GM18502 (cell line): ENCODE data around the gene ZDHHC3.

Experiments
- ATAC-seq: cut with Tn5 transposase; IDR thresholded peaks from one replicate; pipeline ENCODE4 v1.9.1; 2021; ENCODE audit warnings: mild to moderate bottlenecking; ENCODE audit not compliant: unreplicated experiment, poor library complexity

The ZDHHC3 gene

GRCh38 chr3:44902628-44903027, 73.3 kb downstream of the ZDHHC3 start:
- ATAC-seq, result no peak

GRCh38 chr3:44899683-44900367, 76.1 kb downstream of the ZDHHC3 start:
- no peak for ATAC-seq

- no peak for ATAC-seq
These were observed 79.5 kb downstream of the ZDHHC3 start for GRCh38 chr3:44896440-44896839.

GRCh38 chr3:44894485-44894884, 81.5 kb downstream of the ZDHHC3 start:
- ATAC-seq, result no peak

GRCh38 chr3:44893097-44893496, 82.9 kb downstream of the ZDHHC3 start:
- no peak for ATAC-seq

GRCh38 chr3:44892689-44893088, 83.3 kb downstream of the ZDHHC3 start:
- ATAC-seq, result no peak

GRCh38 chr3:44890852-44891251, 85.1 kb downstream of the ZDHHC3 start:
- no peak for ATAC-seq

- ATAC-seq, result no peak
These were observed 85.7 kb downstream of the ZDHHC3 start for GRCh38 chr3:44890258-44890657.

GRCh38 chr3:44887101-44887500, 88.9 kb downstream of the ZDHHC3 start:
- ATAC-seq, result no peak

- no peak for ATAC-seq
These were observed 89.4 kb downstream of the ZDHHC3 start for GRCh38 chr3:44886561-44886960.

- no peak for ATAC-seq
These were observed 90.4 kb downstream of the ZDHHC3 start for GRCh38 chr3:44885618-44886017.

GRCh38 chr3:44883999-44884431, 92.0 kb downstream of the ZDHHC3 start:
- ATAC-seq, result no peak

GRCh38 chr3:44883213-44883955, 92.6 kb downstream of the ZDHHC3 start:
- no peak for ATAC-seq

- ATAC-seq, result no peak
These were observed 95.7 kb downstream of the ZDHHC3 start for GRCh38 chr3:44880284-44880683.

- no peak for ATAC-seq
These were observed 98.6 kb downstream of the ZDHHC3 start for GRCh38 chr3:44877333-44877732.

GRCh38 chr3:44875596-44875995, 100.4 kb downstream of the ZDHHC3 start:
- no peak for ATAC-seq
